HEK293T (cell line): Measurements from ENCODE around the gene IL20RA.

Source experiments
- BHLHE40 ChIP-seq: fragments of 450-650 bp; IDR thresholded peaks from 2 replicates; pipeline ENCODE4 v1.6.1; 2016; ENCODE audit warnings: mild to moderate bottlenecking, moderate library complexity, borderline replicate concordance
- CTBP1 ChIP-seq: fragments of 450-650 bp; IDR thresholded peaks from 2 replicates; pipeline ENCODE4 v1.6.1; 2016; ENCODE audit warnings: borderline replicate concordance
- FOXA1 ChIP-seq: fragments of 450-650 bp; IDR thresholded peaks from 2 replicates; pipeline ENCODE4 v1.6.1; 2016; ENCODE audit warnings: mild to moderate bottlenecking
- FOXK2 ChIP-seq: fragments of 450-650 bp; IDR thresholded peaks from 2 replicates; pipeline ENCODE4 v1.6.1; 2016; ENCODE audit warnings: mild to moderate bottlenecking
- FOXM1 ChIP-seq: fragments of 450-650 bp; IDR thresholded peaks from 2 replicates; pipeline ENCODE4 v1.6.1; 2017; ENCODE audit warnings: mild to moderate bottlenecking, borderline replicate concordance
- LEF1 ChIP-seq: fragments of 450-650 bp; IDR thresholded peaks from 2 replicates; pipeline ENCODE4 v1.6.1; 2017; ENCODE audit warnings: mild to moderate bottlenecking, borderline replicate concordance
- SP1 ChIP-seq: fragments of 450-650 bp; IDR thresholded peaks from 2 replicates; pipeline ENCODE4 v1.6.1; 2017
- SUZ12 ChIP-seq: fragments of 450-650 bp; IDR thresholded peaks from 2 replicates; pipeline ENCODE4 v1.6.1; 2016; ENCODE audit warnings: mild to moderate bottlenecking
- TARDBP ChIP-seq: fragments of 450-650 bp; IDR thresholded peaks from 2 replicates; pipeline ENCODE4 v1.6.1; 2016
- ZNF384 ChIP-seq: fragments of 450-650 bp; IDR thresholded peaks from 2 replicates; pipeline ENCODE4 v1.6.1; 2016
- TF ChIP-seq, protein P1 (sequence below): fragments of 450-650 bp; IDR thresholded peaks from 2 replicates; pipeline ENCODE4 v1.6.1; 2016

DNA sequence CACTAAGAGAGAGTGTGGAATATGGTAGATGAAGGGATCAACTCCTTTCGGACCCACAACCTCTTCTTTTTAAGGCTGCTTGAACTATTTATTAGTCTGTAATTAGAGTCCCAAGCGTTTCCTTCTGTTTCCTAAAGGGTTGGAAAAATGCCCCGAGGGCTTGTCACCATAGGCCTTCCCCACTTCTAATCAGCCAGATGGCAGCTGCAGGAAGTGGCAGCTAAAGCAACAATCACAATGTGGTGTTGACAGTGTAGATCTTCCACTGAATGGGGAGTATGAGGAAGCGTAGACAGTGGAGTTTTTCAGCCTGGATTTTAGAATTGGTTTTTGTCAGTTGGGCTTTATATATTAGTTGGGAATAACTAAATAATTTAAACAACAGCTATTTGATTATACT is 82.1 kb downstream of the IL20RA start:
- TF ChIP-seq LEF1 (no peak), FOXA1 (no peak), FOXK2 (no peak), SP1 (no peak), ZNF384 (no peak), BHLHE40 (no peak), CTBP1 (no peak), TARDBP (no peak), FOXM1 (no peak), SUZ12 (no peak)
- TF ChIP-seq, protein P1, sequence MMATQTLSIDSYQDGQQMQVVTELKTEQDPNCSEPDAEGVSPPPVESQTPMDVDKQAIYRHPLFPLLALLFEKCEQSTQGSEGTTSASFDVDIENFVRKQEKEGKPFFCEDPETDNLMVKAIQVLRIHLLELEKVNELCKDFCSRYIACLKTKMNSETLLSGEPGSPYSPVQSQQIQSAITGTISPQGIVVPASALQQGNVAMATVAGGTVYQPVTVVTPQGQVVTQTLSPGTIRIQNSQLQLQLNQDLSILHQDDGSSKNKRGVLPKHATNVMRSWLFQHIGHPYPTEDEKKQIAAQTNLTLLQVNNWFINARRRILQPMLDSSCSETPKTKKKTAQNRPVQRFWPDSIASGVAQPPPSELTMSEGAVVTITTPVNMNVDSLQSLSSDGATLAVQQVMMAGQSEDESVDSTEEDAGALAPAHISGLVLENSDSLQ: no peak
